GM21526 (cell line): ENCODE data around the gene DAP3.
"Not testable (repeated sequence)": the region's sequence is repeated elsewhere in the genome, so short reads cannot be mapped to it uniquely, and the experiment has no call there.

Experiments
- ATAC-seq: cut with Tn5 transposase; IDR thresholded peaks from one replicate; pipeline ENCODE4 v1.9.1; 2021; ENCODE audit warnings: moderate library complexity; ENCODE audit not compliant: unreplicated experiment, low FRiP score

DAP3 gene

DNA sequence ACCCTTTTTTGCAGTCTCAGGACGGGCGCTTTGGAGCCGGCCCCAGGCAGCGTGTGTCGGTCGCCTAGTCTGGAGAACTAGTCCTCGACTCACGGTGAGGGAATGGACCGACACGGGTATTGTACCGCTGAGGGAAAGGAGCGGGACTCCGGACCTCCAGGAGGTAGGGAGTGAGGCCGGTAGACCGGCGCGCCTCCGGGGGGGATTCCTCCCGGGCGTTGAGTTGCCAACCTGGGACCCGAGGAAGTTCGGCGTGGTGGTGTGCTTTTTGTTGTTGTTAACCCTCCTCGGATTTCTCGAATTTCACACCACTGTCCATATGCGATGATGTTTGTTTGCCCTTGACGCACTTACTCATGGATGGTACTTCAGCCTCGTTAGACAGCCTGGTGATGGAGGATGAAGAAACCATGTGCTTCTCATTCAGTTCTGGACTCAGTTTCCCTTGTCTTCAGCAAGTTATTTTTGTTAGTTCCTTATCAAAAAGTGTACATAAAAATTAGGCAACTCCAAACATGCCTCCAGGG lies at the start of gene DAP3:
Gene DAP3 (plus strand): TSS at position 11 of the 527 bp plus-strand sequence. CDS start 20,689 bp downstream, outside the sequence.
- not testable (repeated sequence) for ATAC-seq

DNA sequence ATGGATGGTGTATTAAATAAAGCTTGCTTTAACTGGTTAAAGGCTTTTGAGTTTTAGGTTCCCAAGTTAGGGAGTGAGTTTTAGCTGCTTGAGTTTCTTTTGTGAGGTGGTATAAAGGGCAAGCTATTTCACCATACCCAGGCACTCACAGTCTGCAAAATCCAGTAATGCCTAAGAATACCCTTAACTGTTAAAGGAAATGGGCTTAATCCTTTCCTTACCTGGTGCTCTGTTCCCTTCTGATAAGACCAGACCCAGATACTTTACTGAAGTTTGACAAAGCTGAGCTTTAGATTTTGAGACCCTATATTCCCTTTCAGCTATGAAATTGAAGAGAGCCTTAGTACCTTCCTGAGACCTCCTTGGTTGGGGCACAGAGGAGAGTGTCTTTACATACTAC lies 48.5 kb upstream of the DAP3 start:
- ATAC-seq, result no peak

DNA sequence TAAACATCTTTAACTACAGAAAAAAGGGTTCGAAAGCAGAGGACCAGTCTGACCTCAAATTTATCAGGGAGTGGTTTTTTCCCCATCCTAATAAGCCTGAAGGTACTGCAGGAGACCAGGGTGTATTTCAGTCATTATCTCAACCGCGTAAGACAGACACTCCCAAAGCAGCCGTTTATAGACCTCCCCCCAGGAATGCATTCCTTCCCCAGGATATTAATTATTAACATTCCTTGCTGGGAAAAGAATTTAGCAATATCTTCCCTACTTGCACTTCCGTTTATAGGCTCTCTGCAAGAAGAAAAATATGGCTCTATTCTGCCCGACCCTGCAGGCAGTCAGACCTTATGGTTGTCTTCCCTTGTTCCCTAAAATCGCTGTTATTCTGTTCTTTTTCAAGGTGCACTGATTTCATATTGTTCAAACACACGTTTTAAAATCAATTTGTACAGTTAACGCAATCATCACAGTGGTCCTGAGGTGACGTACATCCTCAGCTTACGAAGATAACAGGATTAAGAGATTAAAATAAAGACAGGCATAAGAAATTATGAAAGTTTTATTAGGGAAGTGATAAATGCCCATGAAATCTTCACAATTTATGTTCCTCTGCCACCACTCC lies 46.2 kb upstream of the DAP3 start:
- ATAC-seq, result not testable (repeated sequence)

DNA sequence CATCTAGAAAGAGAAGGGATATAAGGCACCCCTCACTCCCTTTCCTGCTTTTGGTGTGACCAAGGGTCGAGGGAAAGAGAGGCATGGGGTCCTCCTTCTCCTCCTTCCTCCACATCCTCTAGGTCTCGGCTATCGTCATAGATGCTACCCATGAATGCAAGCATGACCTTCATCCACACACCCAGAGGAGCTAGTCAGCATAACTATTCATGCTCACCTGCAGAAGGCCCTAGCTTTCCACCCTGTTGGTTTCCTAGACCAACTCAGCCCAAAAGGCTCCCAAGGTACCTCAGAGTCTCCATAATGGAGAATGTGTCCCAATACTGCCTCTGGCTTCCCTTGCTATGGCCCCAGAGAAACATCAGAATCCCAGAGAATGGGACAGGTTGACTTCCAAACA lies 45.7 kb upstream of the DAP3 start:
- ATAC-seq, result no peak

DNA sequence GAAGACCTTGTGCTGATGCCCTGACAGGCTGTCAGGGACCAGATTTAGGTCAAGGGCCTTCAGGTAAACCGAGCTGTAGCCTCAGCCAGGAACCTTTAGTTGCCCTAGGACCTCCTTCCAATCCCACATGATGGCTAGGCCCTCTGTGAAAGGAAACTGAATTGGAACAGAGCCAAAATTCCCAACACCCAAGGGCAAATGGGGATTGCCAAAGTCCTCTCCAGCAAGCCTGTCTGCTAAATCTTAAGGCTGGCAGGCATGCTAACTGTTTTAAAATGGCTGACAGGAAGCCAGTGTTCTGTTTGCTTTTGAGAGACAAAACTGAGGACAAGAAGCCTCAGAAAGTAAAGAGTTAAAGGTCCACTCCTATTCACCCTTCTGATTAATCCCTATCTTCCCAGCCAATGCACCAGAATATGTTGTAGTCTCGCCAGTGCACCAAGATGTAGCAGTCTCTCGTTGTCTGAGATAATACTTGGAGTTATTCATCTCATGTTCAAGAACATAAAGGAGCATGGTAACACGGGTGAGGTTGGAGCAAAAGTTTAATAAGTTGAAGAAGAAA lies 43.8 kb upstream of the DAP3 start:
- no peak for ATAC-seq

DNA sequence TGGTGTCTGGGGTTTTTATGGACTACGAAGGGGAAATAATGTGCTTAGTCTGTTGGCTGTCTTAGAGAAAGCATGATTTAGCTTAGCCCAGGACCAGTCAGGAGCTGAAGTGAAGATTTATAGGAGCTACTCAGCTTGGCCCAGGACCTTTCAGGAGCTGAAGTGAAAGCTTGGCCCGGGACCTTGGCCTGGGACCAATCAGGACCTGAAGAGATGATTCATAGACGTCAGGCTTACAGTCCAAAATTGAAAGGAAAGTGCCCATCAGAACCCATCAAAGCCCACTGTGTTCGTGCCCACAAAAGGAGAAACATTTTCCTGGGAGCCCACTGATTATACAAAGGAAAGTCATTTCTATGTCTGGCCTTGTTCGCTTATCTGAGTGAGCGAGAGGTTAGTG lies 43.2 kb upstream of the DAP3 start:
- no peak for ATAC-seq

DNA sequence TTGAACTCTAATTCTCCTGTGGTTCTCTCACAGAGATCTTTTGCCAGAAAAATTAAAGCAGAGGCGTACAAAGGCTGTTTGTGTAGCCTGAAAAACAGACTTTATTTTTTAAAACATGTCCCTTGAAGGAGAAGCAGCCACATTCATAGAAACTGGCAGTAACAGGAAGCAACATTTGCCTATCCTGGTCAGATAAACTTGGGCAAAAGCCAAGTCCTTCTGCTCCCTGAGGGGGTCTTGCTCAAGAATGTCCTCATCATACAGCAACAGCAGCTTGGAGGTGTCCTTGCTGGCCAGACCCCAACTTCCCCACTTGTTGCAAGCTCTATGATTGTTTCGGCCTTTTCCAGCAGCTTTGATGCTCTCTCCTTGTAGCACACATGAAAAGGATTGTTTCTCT lies 42.6 kb upstream of the DAP3 start:
- ATAC-seq, result no peak

DNA sequence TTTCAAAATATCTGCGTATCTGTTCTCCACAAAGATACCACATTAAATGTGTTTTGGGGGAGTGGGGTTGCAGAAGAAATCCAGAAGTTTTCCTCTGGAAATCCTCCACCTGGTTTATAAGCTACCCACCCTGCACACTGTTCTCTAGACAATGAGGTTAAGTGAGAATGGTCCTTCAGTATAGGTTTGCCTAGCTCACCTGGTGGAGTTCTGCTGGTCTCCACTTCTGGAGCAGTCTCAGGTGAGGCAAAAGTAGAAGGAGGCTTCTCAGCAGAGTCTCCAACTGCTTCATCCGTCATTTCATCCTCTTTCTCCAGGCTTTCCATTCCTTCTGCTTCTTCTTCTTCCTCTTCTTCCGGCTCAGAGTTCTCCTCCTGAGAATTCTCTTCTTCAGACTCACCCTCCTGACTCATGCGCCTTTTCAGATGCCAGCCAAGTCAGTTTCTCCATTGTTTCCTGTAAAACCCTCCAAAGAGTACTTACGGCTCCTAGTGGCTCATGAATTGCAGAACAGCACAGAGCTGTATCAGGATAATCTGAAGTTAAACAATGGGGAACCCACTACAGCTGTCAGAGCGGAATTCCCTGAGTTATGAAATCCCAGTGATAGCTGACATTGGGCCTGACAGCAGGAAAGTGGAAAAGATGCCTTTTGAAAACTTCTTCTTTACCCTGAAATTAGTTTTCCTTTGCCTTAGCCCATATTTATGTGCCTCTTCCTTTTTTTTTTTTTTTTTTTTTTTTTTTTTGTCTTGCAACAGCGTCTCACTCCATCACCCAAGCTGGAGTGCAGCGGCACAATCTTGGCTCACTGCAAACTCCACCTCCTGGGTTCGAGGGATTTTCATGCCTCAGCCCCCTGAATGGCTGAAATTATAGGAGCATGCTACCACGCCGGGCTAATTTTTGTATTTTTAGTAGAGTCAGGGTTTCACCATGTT lies 40.4 kb upstream of the DAP3 start:
- ATAC-seq, result no peak

DNA sequence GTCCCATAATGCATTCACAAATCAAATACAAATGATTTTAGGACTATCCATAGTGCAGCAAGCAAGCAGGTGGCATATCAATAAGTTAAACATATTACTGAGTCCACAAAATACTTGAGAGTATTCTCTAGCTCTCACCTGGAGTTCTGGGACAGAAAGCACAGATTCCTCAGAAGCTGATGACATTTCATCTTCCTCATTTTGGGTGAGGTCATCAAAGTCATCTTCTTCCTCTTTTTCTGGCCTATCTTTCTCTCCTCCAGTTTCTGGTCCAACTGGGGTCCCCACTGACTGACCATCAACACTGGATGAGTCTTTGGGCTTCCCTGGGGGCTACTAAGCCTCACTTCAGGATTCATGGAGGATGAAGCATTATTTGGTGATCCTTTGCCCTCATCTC lies 39.2 kb upstream of the DAP3 start:
- no peak for ATAC-seq

DNA sequence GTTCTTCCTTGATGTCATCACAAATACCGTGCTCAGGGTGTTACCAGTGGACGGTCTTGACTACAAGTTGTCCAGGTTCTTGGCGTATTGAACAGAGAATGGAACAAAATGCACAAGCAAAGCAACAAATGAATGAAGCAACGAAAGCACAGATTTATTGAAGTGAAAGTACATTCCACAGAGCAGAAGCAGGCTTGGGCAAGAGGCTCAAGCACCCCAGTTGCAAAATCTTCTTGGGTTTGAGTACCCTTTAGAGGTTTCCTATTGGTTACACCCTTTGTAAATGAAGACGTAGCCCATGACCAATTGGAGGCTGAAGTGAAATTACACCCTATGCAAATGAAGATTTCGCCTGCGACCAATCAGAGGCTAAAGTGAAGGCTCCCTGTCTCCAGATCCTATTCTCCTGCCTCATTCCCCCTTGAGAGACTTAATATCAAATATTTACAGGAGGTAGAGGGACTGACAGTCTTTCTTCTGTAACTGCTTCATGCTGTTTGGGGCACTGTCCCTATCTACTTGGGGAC lies 38.6 kb upstream of the DAP3 start:
- no peak for ATAC-seq

DNA sequence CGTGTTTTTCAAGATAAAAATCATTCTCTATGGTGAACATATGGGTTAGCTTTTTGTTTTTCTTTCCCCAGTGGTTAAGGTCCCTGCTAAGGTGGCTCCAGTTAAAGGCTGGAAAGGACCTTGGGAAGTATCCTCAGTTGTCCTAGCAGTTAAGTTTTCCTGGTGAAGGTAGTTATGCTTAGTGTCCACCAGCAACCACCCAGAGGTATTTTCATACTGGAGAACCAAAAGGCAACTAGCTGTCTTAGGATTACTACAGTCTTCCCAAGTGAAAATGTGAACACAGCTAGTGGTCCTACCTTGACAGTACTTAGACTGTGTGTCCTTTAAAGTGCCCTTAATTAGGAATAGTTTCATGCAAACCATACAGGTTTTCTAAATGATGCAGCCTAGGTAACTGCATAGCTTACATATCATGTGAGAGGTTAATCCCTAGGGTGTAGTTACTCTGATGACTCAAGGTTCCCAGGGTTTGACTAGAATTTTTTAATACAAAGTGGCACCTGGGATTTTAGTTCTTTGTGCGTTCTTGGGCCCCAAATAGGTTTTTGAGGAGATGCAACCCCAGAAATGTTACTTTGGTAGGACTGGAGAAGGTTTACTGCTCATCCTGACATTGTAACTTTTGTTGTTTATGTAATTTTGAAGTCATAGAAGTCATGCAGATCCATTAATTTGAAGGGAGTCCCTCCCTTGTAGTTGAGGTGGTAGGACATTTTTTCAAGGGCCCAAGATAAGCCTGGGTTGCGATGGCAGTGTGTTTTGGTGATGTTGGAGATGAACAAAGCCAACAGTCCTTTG lies 36.8 kb upstream of the DAP3 start:
- ATAC-seq, result no peak

DNA sequence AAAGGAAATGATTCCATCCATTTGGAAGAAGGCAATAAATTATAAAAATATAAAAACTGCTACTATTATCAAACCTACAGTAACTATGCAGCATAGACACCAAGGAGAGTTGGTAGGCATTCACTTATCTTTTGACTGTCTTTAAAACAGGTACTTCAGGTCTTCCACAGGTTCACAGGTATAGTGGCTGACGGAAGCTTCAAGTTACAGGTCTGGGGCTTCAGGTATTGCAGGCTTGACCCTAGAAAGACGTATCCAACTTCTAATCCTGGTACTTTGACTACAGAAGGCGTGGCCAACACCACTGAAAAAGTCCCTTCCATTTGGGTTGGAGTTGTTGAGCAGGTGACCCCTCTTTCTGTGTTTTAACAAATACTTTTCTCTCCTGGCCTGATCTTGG lies 35.9 kb upstream of the DAP3 start:
- ATAC-seq, result no peak

DNA sequence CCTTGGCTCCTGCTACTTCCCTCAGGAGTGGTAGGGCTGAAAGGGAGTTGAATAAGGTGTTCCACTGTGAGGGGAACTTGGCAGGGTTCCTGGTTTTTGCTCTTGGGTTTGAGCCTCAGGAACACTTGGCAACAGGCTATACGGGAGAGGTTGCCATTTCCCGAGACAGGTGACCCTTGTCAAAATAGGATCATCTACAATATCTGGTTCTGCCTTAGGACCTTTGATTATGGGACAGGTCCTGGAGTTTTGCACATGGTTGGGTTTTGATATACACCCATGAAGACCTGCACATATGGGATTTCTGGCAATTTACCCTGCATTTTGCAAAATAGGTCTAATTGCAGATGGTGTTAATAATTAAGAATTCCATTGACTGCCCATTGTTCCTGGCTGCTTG lies 31.4 kb upstream of the DAP3 start:
- no peak for ATAC-seq

DNA sequence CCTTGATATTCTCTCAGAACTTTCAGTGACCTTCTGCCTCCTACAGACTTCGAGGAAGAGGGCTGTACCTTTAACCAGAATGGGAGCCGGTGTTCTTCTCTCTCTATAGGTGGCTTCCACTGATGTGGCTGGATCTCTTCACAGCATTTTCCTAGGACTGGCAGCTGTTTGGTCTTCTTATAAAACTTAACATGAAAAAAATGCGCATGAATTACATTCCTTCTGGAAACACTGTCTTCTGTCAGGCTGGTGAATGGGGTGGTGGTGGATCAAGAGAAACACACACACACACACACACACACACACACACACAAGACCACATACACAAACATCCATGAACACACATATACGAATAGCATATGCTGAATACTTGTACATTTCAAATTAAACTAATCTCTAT lies 27.7 kb upstream of the DAP3 start:
- ATAC-seq, result not testable (repeated sequence)

DNA sequence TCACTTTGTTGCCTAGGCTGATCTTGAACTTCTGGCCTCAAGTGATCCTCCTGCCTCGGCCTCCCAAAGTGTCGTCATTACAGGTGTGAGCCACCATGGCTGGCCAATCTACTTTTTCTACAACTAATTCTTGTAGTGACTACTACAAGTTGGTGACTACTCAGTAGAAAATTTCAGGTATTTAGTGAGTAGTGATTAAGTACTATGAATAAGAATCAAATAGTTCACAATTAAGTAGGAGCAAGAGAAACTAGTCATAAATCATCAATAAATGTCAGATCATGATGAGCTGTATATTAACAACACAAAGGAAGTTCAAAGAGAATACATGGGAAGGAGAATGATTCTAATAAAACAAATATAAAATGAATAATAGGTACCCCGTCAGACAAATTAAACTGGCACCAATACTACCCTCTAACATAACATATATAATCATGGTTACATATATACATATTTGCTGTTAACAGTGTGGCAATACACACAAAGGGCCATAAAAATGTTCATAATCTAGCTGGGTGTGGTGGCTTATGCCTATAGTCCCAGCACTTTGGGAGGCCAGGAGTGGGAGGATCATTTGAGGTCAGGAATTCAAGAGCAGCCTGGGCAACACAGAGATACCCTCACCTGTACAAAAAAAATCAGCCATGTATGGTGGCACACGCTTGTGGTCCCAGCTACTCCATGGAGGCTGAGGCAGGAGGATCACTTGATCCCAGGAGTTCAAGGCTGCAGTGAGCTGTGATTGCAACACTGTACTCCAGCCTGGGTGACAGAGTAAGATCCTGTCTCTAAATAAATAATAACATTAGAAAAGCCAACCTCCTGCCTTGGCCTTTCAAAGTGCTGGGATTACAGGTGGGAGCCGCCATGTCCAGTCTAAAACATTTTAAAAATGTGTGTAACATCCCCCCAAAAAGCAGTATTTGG lies 19.4 kb upstream of the DAP3 start:
- ATAC-seq, result no peak

DNA sequence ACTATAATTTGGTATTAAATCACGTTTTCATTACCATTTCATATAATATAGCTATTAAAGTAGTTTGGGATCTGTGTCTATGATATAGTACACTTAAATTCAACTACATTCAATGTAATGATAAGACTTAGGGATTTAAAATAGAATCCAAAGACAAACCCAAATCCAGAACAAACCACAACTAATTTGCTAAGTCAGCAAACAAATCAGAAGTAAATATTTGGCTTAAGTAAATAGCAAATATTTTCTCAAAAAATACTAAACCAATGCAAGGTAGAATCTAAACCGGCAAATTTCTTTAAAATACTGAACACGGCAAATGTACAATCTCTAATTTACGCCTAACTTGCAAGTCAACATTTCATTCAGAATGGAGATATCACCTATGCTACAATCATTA lies 17.1 kb upstream of the DAP3 start:
- ATAC-seq, result no peak

DNA sequence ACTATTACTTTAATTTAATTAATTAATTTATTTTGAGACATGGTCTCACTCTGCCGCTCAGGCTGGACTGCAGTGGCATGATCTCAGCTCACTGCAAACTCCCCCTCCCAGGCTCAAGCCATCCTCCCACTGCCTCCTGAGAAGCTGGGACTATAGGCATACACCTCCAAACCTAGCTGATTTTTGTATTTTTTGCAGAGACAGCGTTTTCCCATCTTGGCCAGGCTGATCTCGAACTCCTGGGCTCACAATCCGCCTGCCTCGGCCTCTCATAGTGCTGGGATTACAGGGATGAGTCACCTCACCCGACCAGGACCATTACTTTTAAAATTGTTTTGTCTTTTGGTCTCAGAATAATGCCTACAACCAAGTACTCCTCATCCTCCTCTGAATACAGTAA lies 15.9 kb upstream of the DAP3 start:
- ATAC-seq, result no peak

DNA sequence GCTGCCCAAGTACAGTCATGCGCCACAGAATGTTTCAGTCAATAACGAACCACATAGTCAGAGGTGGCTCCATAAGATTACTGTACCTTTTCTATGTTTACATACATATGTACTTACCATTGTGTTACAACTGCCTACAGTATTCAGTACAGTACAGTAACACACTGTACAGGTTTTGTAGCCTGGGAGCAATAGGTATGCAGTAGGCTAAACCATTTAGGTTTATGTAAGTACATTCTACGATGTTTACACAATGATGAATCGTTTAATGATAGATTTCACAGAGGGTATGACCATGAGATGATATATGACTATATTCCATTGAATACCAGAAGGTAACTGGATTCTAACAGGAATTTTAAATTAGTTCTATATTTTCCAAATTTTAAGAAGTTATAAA lies 10.9 kb upstream of the DAP3 start:
- ATAC-seq, result no peak

DNA sequence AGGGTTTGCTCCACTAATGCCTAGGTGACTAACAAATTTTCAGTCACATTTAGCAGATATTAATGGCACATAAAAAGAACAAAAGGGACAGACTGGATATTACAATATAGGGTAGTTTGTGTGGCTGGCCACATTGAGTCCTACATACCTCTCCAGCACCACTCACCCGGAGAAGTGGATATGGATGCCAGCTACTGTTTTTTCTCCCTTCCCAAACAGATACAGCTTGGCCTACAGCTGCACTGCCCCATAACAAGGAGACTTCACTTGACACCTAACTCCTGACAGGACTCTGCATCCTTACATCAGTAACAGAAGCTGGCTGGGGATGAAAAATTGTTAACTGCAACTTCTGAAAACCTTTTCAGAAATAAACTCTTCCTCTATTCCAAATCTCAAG lies 9.9 kb upstream of the DAP3 start:
- not testable (repeated sequence) for ATAC-seq
